Activated naive CD4-positive, alpha-beta T cell treated with anti-CD3 and anti-CD28 coated beads for 36 hours (primary cell): ENCODE measurements around the gene CCDC200. TPM values are rescaled to one million over a fixed set of nuclear protein-coding genes. Genes with fewer than 3 reads are reported as not detected.
A peak's percentile ranks its signal among the peaks of the same experiment; 100 is the strongest.
"Not testable (repeated sequence)": the region's sequence is repeated elsewhere in the genome, so short reads cannot be mapped to it uniquely, and the experiment has no call there.

Experiments
- CTCF ChIA-PET: fragments of 350-600 bp; sonication (Branson Sonifier 250); formaldehyde crosslinking; loops from one replicate; lab custom pipeline; 2021; ENCODE audit warnings: antibody characterized with exemption; lab: Charles Lee
- DNase-seq: peaks from one replicate; pipeline ENCODE4 v3.0.0-alpha.2; 2020
- H3K27ac Mint-ChIP-seq: one replicate; pipeline ENCODE4 v1.8.0; 2021; ENCODE audit warnings: mild to moderate bottlenecking, mixed read lengths
- H3K27me3 Mint-ChIP-seq: one replicate; pipeline ENCODE4 v1.8.0; 2021; ENCODE audit warnings: low read depth, mixed read lengths
- H3K36me3 Mint-ChIP-seq: one replicate; pipeline ENCODE4 v1.8.0; 2021; ENCODE audit warnings: low read depth, mixed read lengths
- H3K4me1 Mint-ChIP-seq: one replicate; pipeline ENCODE4 v1.8.0; 2021; ENCODE audit warnings: low read depth, mixed read lengths
- H3K4me3 Mint-ChIP-seq: one replicate; pipeline ENCODE4 v1.8.0; 2021; ENCODE audit warnings: mild to moderate bottlenecking, moderate library complexity, mixed read lengths
- H3K9me3 Mint-ChIP-seq: one replicate; pipeline ENCODE4 v1.8.0; 2021; ENCODE audit warnings: mixed read lengths
- intact Hi-C: fragments of 100-400 bp; cut with micrococcal nuclease; formaldehyde crosslinking; loops from one replicate; pipeline ENCODE4 v1.15.1; 2023
- total RNA-seq, 2 experiments: library from RNA; stranded (reverse); gene quantifications; one replicate each; pipeline ENCODE4 v1.2.3, GENCODE V29; 2021

CCDC200 gene
- total RNA-seq, 2 experiments from 2014 or later, result not detected

DNA sequence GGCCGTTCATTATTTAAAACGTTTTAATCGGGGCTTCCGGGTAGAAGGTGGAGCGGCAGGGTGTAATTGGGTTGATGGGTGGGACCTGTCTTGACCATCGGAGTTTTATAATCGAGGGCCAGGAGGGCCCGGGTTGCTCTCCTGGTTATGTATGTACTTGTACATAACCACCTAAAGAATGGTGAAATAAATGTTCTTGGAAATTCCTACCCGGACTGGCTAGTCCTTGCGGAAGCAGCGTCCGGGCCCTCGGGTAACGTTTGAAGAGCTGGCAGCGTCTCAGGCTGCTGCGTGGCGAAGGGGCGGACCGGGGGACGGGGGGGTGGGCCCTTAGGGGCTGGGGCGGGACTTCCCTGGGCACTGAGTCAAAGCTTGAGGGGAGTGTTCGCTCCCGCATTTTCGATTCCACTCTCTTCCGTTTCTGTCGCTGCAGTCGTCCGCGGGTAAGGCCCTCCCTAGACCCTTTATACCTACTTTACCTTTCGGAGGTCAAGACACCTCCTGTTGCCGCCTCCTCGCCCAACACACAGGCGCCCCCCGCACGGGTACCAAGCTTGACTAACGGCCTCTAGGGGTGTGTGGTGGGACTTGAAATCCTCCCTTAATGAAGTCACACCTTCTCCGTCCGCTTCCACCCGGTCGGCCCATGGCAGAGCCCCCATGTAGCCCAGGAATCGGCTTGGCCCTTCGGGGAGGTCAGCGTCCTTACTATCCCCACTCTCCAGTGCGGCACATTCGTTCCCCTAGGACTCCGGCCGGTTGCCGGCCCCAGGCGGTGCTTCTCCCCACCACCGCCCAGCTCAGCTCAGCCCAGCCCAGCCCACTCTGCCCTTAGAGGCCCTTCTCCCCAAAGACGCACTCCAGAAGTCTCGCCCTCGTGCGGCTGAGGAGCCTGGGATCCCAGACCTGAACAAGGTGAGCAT lies 16.7 kb downstream of the CCDC200 start, which contains the start of gene TMEM106A:
TMEM106A (plus strand) TSS at position 396 of the 923 bp plus-strand sequence. CDS start 1,167 bp downstream, outside the sequence.
- Mint-ChIP-seq H3K4me1 (peaks cover 26% of the 10 kb centered on the region), H3K36me3 (peaks cover 14% of the 10 kb centered on the region), H3K27ac (peak within 1 kb of the TSS; percentile 90), H3K4me3 (peak within 1 kb of the TSS; percentile 94), H3K9me3 (no peaks in the 10 kb centered on the region), H3K27me3 (no peaks in the 10 kb centered on the region)
- CTCF ChIA-PET, result interaction anchor here (0.5 to 1.2 kb wide), 4 partner anchors 12 to 113 kb away, joined by 3 to 7 read pairs (median 4); no protein-coding TSS in a partner anchor
- peak; percentile 82 for DNase-seq
- intact Hi-C loops, result loop anchor here (1.0 to 5.0 kb wide), 4 partner anchors 41 to 214 kb away; partner anchors contain the start of genes BRCA1 and RPL27

DNA sequence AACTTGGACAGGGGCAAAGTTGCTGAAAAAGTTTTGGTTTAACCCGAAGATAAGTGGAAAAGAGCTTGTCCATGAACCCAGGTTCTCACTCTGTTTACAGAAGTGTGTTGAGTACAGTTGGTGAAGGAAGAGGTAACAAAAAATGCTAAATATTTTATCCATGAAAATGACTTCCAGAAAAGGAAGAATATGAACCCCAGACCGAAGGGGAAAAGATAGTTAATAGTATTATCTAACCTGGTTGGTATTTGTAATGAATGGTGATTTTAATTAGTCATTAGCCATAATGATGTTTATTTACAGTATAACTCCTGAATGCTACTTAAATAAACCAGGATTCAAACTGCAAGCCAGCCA lies 17.3 kb downstream of the CCDC200 start:
- H3K4me1 Mint-ChIP-seq, result peaks cover 23% of the 10 kb centered on the region
- H3K9me3 Mint-ChIP-seq, result no peaks in the 10 kb centered on the region
- no peaks in the 10 kb centered on the region for H3K27me3 Mint-ChIP-seq
- peak overlapping the region; percentile 90 for H3K27ac Mint-ChIP-seq
- CTCF ChIA-PET, result interaction anchor here (0.5 to 1.0 kb wide), 3 partner anchors 12 to 112 kb away, joined by 3 to 7 read pairs (median 5); no protein-coding TSS in a partner anchor
- intact Hi-C loops, result loop anchor here (1.0 to 5.0 kb wide), 4 partner anchors 41 to 214 kb away; partner anchors contain the start of genes BRCA1 and RPL27
- peak overlapping the region; percentile 94 for H3K4me3 Mint-ChIP-seq
- peaks cover 14% of the 10 kb centered on the region for H3K36me3 Mint-ChIP-seq
- no peak for DNase-seq

GRCh38 chr17:43210576-43210975 lies 17.8 kb downstream of the CCDC200 start:
- Mint-ChIP-seq H3K4me3 (peak overlapping the region; percentile 94), H3K27ac (peak overlapping the region; percentile 90), H3K9me3 (no peaks in the 10 kb centered on the region), H3K4me1 (peaks cover 21% of the 10 kb centered on the region), H3K27me3 (no peaks in the 10 kb centered on the region), H3K36me3 (peaks cover 10% of the 10 kb centered on the region)
- no peak for DNase-seq
- CTCF ChIA-PET, result interaction anchor here (1.0 kb wide), 1 partner anchor 11 kb away, joined by 5 read pairs; no protein-coding TSS in a partner anchor
- intact Hi-C loops, result loop anchor here (5.0 kb wide), 1 partner anchor 213 kb away; the partner anchor contains the start of gene RPL27

DNA sequence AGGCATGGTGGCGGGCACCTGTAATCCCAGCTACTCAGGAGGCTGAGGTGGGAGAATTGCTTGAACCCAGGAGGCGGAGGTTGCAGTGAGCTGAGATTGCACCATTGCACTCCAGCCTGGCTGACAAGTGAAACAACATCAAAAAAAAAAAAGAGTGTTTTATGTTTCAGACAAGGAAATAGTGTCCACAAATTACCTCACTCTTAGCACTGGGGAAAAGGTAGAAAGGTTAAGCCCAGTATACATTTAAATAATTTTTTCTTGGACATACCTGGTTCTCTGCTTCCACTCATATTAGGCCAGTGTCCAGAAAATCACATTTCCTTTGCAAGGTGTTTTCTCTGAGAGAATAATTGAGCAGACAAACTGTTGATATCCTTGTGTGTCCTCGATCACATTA lies 25.4 kb downstream of the CCDC200 start:
- peaks cover 36% of the 10 kb centered on the region for H3K36me3 Mint-ChIP-seq
- DNase-seq, CTCF ChIA-PET: not testable (repeated sequence)

DNA sequence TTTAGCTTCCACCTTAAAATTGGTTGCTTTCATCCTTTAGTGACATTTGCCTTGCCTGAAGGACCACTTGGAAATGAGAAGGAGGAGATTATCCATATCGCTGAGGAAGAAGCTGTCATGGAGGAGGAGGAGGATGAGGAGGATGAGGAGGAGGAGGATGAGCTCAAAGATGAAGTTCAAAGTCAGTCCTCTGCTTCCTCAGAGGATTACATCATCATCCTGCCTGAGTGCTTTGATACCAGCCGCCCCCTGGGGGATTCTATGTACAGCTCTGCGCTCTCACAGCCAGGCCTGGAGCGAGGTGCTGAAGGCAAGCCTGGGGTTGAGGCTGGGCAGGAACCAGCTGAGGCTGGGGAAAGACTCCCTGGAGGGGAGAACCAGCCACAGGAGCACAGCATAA lies 28.3 kb downstream of the CCDC200 start:
- Mint-ChIP-seq H3K27me3 (no peaks in the 10 kb centered on the region), H3K4me3 (no peak overlapping the region), H3K9me3 (no peaks in the 10 kb centered on the region), H3K27ac (peak overlapping the region; percentile 66), H3K4me1 (peaks cover 9% of the 10 kb centered on the region), H3K36me3 (peaks cover 46% of the 10 kb centered on the region)
- DNase-seq, result peak; percentile 17
- intact Hi-C loops, result no loop called here
- CTCF ChIA-PET, result interaction anchor here (0.8 to 1.3 kb wide), 4 partner anchors 11 to 110 kb away, joined by 3 to 5 read pairs (median 4); no protein-coding TSS in a partner anchor

More for the DNA sequence above, 25.4 kb downstream of the CCDC200 start:
- intact Hi-C loops, H3K27ac Mint-ChIP-seq, H3K9me3 Mint-ChIP-seq, H3K4me3 Mint-ChIP-seq, H3K27me3 Mint-ChIP-seq, H3K4me1 Mint-ChIP-seq: not testable (repeated sequence)

GRCh38 chr17:43199633-43200032 lies 28.8 kb downstream of the CCDC200 start:
- Mint-ChIP-seq H3K27ac (peak overlapping the region; percentile 80), H3K9me3 (no peaks in the 10 kb centered on the region), H3K4me3 (no peak overlapping the region), H3K27me3 (no peaks in the 10 kb centered on the region), H3K4me1 (peaks cover 9% of the 10 kb centered on the region), H3K36me3 (peaks cover 50% of the 10 kb centered on the region)
- CTCF ChIA-PET, result interaction anchor here (0.8 to 1.3 kb wide), 3 partner anchors 11 to 111 kb away, joined by 4 to 5 read pairs (median 5); no protein-coding TSS in a partner anchor
- no peak for DNase-seq
- intact Hi-C loops, result no loop called here

- peaks cover 49% of the 10 kb centered on the region for H3K36me3 Mint-ChIP-seq
- peaks cover 2% of the 10 kb centered on the region for H3K4me1 Mint-ChIP-seq
- intact Hi-C loops, result no loop called here
- no peak overlapping the region for H3K27ac Mint-ChIP-seq
- H3K9me3 Mint-ChIP-seq, result no peaks in the 10 kb centered on the region
- H3K27me3 Mint-ChIP-seq, result no peaks in the 10 kb centered on the region
- CTCF ChIA-PET, result no interaction called here
- no peak overlapping the region for H3K4me3 Mint-ChIP-seq
- no peak for DNase-seq
Observed at GRCh38 chr17:43193251-43193650, 35.2 kb downstream of the CCDC200 start.

DNA sequence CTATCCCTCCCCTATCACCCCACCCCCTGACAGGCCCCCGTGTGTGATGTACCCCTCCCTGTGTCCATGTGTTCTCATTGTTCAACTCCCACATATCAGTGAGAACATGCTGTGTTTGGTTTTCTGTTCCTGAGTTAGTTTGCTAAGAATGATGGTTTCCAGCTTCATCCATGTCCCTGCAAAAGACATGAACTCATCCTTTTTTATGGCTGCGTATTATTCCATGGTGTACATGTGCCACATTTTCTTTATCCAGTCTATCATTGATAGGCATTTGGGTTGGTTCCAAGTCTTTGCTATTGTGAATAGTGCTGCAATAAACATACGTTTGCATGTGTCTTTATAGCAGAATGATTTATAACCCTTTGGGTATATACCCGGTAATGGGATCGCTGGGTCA lies 41.8 kb downstream of the CCDC200 start:
- H3K36me3 Mint-ChIP-seq, result peaks cover 20% of the 10 kb centered on the region
- H3K9me3 Mint-ChIP-seq, DNase-seq, intact Hi-C loops, H3K27me3 Mint-ChIP-seq, H3K4me1 Mint-ChIP-seq, CTCF ChIA-PET, H3K4me3 Mint-ChIP-seq, H3K27ac Mint-ChIP-seq: not testable (repeated sequence)

GRCh38 chr17:43183921-43184320 lies 44.5 kb downstream of the CCDC200 start:
- Mint-ChIP-seq H3K27me3 (no peaks in the 10 kb centered on the region), H3K4me3 (no peak overlapping the region), H3K27ac (no peak overlapping the region), H3K9me3 (no peaks in the 10 kb centered on the region), H3K4me1 (peaks cover under 1% of the 10 kb centered on the region), H3K36me3 (peaks cover 10% of the 10 kb centered on the region)
- intact Hi-C loops, result no loop called here
- CTCF ChIA-PET, result interaction anchor here (0.6 kb wide), 1 partner anchor 52 kb away, joined by 3 read pairs; no protein-coding TSS in a partner anchor
- DNase-seq, result no peak

DNA sequence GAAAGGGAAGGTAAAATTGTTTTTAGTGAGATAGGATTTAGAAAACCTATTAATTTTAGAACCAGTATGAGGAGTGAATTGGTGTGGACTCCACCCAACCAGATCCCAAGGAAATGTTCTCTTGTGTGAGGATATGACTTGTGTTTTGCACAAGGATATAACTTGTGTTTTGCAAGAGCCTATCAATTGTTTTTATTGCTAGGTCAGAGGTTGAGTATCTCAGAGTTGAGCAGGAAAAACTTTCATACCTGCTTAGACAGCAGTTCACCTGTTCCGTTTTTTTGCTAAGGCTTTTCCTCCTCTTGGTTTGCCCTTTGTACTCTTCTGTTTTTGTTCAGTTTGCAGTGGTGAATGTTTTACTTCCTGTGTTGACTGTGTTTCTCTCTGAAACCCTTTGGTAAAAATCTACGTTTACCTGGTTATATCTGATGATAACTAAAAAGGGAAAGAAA lies 52.3 kb downstream of the CCDC200 start:
- CTCF ChIA-PET, result no interaction called here
- H3K4me3 Mint-ChIP-seq, result peak overlapping the region; percentile 30
- peaks cover 18% of the 10 kb centered on the region for H3K36me3 Mint-ChIP-seq
- no peak for DNase-seq
- intact Hi-C loops, result no loop called here
- peaks cover 50% of the 10 kb centered on the region for H3K4me1 Mint-ChIP-seq
- H3K27me3 Mint-ChIP-seq, result no peaks in the 10 kb centered on the region
- H3K9me3 Mint-ChIP-seq, result no peaks in the 10 kb centered on the region
- H3K27ac Mint-ChIP-seq, result peak overlapping the region; percentile 82

DNA sequence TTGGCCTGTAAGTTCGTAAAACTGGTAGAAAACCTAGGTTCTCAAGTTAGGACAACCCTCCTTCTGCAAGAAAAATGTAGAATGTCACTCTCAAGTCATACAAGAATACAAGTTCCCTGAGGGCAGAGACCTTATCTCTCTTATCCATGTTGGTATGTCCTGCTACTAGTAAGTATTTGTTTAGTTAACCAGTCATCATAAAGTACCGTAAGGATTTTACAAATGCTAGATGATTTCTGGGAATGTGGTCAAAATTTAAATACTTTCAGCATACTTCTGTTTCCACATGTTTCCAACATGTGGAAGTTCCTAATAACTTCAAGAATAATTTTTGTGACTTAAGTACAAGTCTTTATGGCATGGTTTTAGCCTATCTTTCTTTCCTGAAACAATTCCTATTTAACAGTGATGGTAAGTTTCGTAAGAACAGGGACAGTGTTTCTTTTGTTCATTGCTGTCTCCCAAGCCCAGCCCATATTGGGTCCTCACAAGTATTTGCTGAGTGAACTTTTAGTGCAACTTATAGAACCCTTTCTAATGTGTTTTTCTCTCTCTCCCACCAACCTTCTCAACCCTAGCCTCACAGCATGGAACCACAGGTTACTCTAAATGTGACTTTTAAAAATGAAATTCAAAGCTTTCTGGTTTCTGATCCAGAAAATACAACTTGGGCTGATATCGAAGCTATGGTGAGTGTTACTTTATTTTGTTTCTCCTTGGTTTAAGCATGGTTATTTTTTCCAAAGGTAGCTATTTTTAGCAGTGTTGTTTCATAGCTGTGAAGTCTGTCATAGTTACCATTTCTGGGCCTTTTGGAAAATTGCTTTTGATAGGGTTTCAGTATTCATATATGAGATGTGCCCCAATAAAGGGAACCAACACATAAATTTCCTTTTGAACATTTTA lies 53.0 kb downstream of the CCDC200 start:
- intact Hi-C loops, result no loop called here
- CTCF ChIA-PET, result interaction anchor here (0.6 kb wide), 1 partner anchor 34 kb away, joined by 3 read pairs; no protein-coding TSS in a partner anchor
- DNase-seq, result no peak
- H3K9me3 Mint-ChIP-seq, result no peaks in the 10 kb centered on the region
- H3K27me3 Mint-ChIP-seq, result no peaks in the 10 kb centered on the region
- H3K27ac Mint-ChIP-seq, result peak overlapping the region; percentile 82
- H3K4me1 Mint-ChIP-seq, result peaks cover 50% of the 10 kb centered on the region
- peak overlapping the region; percentile 30 for H3K4me3 Mint-ChIP-seq
- H3K36me3 Mint-ChIP-seq, result peaks cover 18% of the 10 kb centered on the region
